PC-9 (cell line): ENCODE results near the gene SPINT1. TPM values are rescaled to one million over a fixed set of nuclear protein-coding genes. Genes with fewer than 3 reads are reported as not detected.

Source experiments
- BruUV-seq: library from RNA; stranded (reverse); fragments of 400-500 nt; replicated peaks from 2 replicates; lab custom pipeline; 2021; lab: Mats Ljungman, UMichigan
- CTCF ChIA-PET: fragments of 300-600 bp; sonication (Branson Sonifier 250); formaldehyde crosslinking; loops from one replicate; lab custom pipeline; 2022; ENCODE audit warnings: antibody characterized with exemption; lab: Charles Lee
- POLR2A ChIA-PET: fragments of 300-600 bp; sonication (Branson Sonifier 250); formaldehyde crosslinking; loops from one replicate; lab custom pipeline; 2022; ENCODE audit warnings: antibody characterized with exemption; ENCODE audit not compliant: unreplicated experiment; lab: Charles Lee
- DNase-seq, 2 experiments: peaks; one replicate each; pipeline versions ENCODE4 v3.0.0 to v3.0.0-alpha.2; 2015 to 2022; ENCODE audit warnings: mixed read lengths in 1 of 2
- H2AFZ ChIP-seq: fragments of 200-600 bp; sonication (generic); 2 replicates; pipeline ENCODE4 v1.8.1; 2017; ENCODE audit warnings: antibody characterized with exemption
- H3F3A ChIP-seq: fragments of 200-600 bp; sonication (generic); 2 replicates; pipeline ENCODE4 v1.8.1; 2017; ENCODE audit warnings: antibody characterized with exemption, mild to moderate bottlenecking, low read depth; ENCODE audit not compliant: insufficient read depth
- H3K27ac ChIP-seq: fragments of 200-600 bp; sonication (generic); 2 replicates; pipeline ENCODE4 v1.6.1; 2016; ENCODE audit warnings: mixed run types
- H3K27me3 ChIP-seq: fragments of 200-600 bp; sonication (generic); 2 replicates; pipeline ENCODE4 v1.6.1; 2016; ENCODE audit warnings: low read depth, mixed run types; ENCODE audit not compliant: insufficient read depth
- H3K36me3 ChIP-seq: fragments of 200-600 bp; sonication (generic); 2 replicates; pipeline ENCODE4 v1.6.1; 2016; ENCODE audit warnings: low read depth, mixed run types
- H3K4me1 ChIP-seq: fragments of 200-600 bp; sonication (generic); replicated peaks from 2 replicates; pipeline ENCODE4 v1.6.1; 2016; ENCODE audit warnings: mixed run types; ENCODE audit not compliant: insufficient read depth
- H3K4me2 ChIP-seq: fragments of 200-600 bp; sonication (generic); 2 replicates; pipeline ENCODE4 v1.6.1; 2017; ENCODE audit warnings: mixed run types
- H3K4me3 ChIP-seq: fragments of 200-600 bp; sonication (generic); 2 replicates; pipeline ENCODE4 v1.6.1; 2016; ENCODE audit warnings: mixed run types
- H3K79me2 ChIP-seq: fragments of 200-600 bp; sonication (generic); 2 replicates; pipeline ENCODE4 v1.6.1; 2017; ENCODE audit warnings: low read depth, mixed run types
- H3K9me2 ChIP-seq: fragments of 200-600 bp; sonication (generic); 2 replicates; pipeline ENCODE4 v1.8.1; 2017; ENCODE audit warnings: mild to moderate bottlenecking; ENCODE audit not compliant: insufficient read depth
- H3K9me3 ChIP-seq: fragments of 200-600 bp; sonication (generic); 2 replicates; pipeline ENCODE4 v1.8.1; 2016; ENCODE audit warnings: low read depth; ENCODE audit not compliant: insufficient read depth
- H4K20me1 ChIP-seq: fragments of 200-600 bp; sonication (generic); 2 replicates; pipeline ENCODE4 v1.8.1; 2017; ENCODE audit not compliant: insufficient read depth
- EZH2 ChIP-seq: fragments of 200-600 bp; sonication (generic); IDR thresholded peaks from 2 replicates; pipeline ENCODE4 v1.8.0; 2017; ENCODE audit warnings: antibody characterized with exemption, low read depth
- intact Hi-C: fragments of 100-400 bp; cut with micrococcal nuclease; formaldehyde crosslinking; loops from one replicate; pipeline ENCODE4 v1.10.0; 2022; ENCODE audit not compliant: unreplicated experiment
- total RNA-seq: library from RNA; stranded (reverse); gene quantifications from 2 replicates; pipeline ENCODE4 v1.2.3, GENCODE V29; 2021
- TF ChIP-seq, protein P1 (sequence below): fragments of 200-600 bp; sonication (generic); conservative IDR thresholded peaks from 2 replicates; pipeline ENCODE4 v1.6.1; 2017; ENCODE audit warnings: mixed run types, antibody characterized with exemption, mild to moderate bottlenecking, moderate library complexity

Gene SPINT1
- total RNA-seq, 1 experiment from 2014 or later = 141 TPM

GRCh38 chr15:40899536-40900207 is 55.8 kb downstream of the SPINT1 start:
- Histone ChIP-seq H4K20me1 (no peaks in the 10 kb centered on the region; the same call in 1 of the 2 replicates), H3F3A (no peaks in the 10 kb centered on the region; the same call in 1 of the 2 replicates), H3K27me3 (no peaks in the 10 kb centered on the region), H3K79me2 (peaks cover 19% of the 10 kb centered on the region), H3K36me3 (no peaks in the 10 kb centered on the region; the same call in 1 of the 2 replicates), H3K4me1 (peaks cover 11% of the 10 kb centered on the region), H3K9me3 (no peaks in the 10 kb centered on the region), H2AFZ (no peak overlapping the region), H3K4me3 (no peak overlapping the region), H3K27ac (no peak overlapping the region), H3K4me2 (no peak overlapping the region), H3K9me2 (no peaks in the 10 kb centered on the region)
- BruUV-seq = no TSS peak
- intact Hi-C loops = loop anchor here (5.0 to 10.0 kb wide), 2 partner anchors 913 to 1235 kb away; no protein-coding TSS in a partner anchor
- CTCF ChIA-PET = no interaction called here
- no peak for TF ChIP-seq EZH2
- TF ChIP-seq, protein P1, sequence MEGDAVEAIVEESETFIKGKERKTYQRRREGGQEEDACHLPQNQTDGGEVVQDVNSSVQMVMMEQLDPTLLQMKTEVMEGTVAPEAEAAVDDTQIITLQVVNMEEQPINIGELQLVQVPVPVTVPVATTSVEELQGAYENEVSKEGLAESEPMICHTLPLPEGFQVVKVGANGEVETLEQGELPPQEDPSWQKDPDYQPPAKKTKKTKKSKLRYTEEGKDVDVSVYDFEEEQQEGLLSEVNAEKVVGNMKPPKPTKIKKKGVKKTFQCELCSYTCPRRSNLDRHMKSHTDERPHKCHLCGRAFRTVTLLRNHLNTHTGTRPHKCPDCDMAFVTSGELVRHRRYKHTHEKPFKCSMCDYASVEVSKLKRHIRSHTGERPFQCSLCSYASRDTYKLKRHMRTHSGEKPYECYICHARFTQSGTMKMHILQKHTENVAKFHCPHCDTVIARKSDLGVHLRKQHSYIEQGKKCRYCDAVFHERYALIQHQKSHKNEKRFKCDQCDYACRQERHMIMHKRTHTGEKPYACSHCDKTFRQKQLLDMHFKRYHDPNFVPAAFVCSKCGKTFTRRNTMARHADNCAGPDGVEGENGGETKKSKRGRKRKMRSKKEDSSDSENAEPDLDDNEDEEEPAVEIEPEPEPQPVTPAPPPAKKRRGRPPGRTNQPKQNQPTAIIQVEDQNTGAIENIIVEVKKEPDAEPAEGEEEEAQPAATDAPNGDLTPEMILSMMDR = no peak
- POLR2A ChIA-PET = no interaction called here
- no peak for DNase-seq

DNA sequence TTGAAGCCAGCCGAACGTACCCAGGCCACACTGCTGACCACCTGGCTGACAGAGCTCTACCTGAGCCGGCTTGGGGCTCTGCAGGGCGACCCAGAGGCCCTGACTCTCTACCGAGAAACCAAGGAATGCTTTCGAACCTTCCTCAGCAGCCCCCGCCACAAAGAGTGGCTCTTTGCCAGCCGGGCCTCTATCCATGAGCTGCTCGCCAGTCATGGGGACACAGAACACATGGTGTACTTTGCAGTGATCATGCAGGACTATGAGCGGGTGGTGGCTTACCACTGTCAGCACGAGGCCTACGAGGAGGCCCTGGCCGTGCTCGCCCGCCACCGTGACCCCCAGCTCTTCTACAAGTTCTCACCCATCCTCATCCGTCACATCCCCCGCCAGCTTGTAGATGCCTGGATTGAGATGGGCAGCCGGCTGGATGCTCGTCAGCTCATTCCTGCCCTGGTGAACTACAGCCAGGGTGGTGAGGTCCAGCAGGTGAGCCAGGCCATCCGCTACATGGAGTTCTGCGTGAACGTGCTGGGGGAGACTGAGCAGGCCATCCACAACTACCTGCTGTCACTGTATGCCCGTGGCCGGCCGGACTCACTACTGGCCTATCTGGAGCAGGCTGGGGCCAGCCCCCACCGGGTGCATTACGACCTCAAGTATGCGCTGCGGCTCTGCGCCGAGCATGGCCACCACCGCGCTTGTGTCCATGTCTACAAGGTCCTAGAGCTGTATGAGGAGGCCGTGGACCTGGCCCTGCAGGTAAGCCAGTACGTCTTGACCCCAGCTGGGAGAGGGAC is 56.6 kb downstream of the SPINT1 start:
- Histone ChIP-seq H3K27ac (no peak overlapping the region), H2AFZ (no peak overlapping the region), H3K27me3 (no peaks in the 10 kb centered on the region), H3K4me1 (peaks cover 6% of the 10 kb centered on the region), H3K9me3 (no peaks in the 10 kb centered on the region), H3K36me3 (no peaks in the 10 kb centered on the region; the same call in 1 of the 2 replicates), H3K79me2 (peaks cover 11% of the 10 kb centered on the region), H3K4me3 (no peak overlapping the region), H3F3A (peaks cover 7% of the 10 kb centered on the region; the same call in 1 of the 2 replicates), H3K9me2 (no peaks in the 10 kb centered on the region), H4K20me1 (no peaks in the 10 kb centered on the region; the same call in 1 of the 2 replicates), H3K4me2 (no peak overlapping the region)
- ChIA-PET CTCF (no interaction called here), POLR2A (no interaction called here)
- intact Hi-C loops = loop anchor here (5.0 to 10.0 kb wide), 2 partner anchors 912 to 1234 kb away; no protein-coding TSS in a partner anchor
- DNase-seq = no peak
- TF ChIP-seq EZH2 = no peak
- no TSS peak for BruUV-seq

- H3K36me3 ChIP-seq = no peaks in the 10 kb centered on the region; the same call in 1 of the 2 replicates
- H2AFZ ChIP-seq = no peak overlapping the region
- H3F3A ChIP-seq = peaks cover 13% of the 10 kb centered on the region; the same call in 1 of the 2 replicates
- no peaks in the 10 kb centered on the region for H3K27me3 ChIP-seq
- no peaks in the 10 kb centered on the region for H3K9me3 ChIP-seq
- H3K79me2 ChIP-seq = peaks cover 5% of the 10 kb centered on the region; the same call in 1 of the 2 replicates
- no peaks in the 10 kb centered on the region; the same call in 1 of the 2 replicates for H4K20me1 ChIP-seq
- H3K4me2 ChIP-seq = no peak overlapping the region
- POLR2A ChIA-PET = no interaction called here
- H3K27ac ChIP-seq = no peak overlapping the region
- H3K4me1 ChIP-seq = 0 out of 2 replicates have a peak, but pooled peaks cover under 1% of the 10 kb centered on the region
- CTCF ChIA-PET = no interaction called here
- TF ChIP-seq, protein P1 = no peak
- no peak for TF ChIP-seq EZH2
- DNase-seq = no peak
- no peaks in the 10 kb centered on the region for H3K9me2 ChIP-seq
- intact Hi-C loops = loop anchor here (5.0 to 10.0 kb wide), 2 partner anchors 911 to 1234 kb away; no protein-coding TSS in a partner anchor
- no TSS peak for BruUV-seq
- no peak overlapping the region for H3K4me3 ChIP-seq
Observed at GRCh38 chr15:40901053-40901443, 57.2 kb downstream of the SPINT1 start.
